GM23338 (cell line): ENCODE results near the gene SELENOT. TPM values are rescaled to one million over a fixed set of nuclear protein-coding genes. Genes with fewer than 3 reads are reported as not detected.

Source experiments
- ATAC-seq: fragments of 200-7000 bp; cut with Tn5 transposase; 3 replicates; pipeline ENCODE4 v1.9.1; 2020
- DNase-seq: peaks from one replicate; pipeline ENCODE4 v3.0.0-alpha.2; 2015; ENCODE audit warnings: low spot score
- H2AFZ ChIP-seq: fragments of 200-600 bp; sonication (generic); 2 replicates; pipeline ENCODE4 v1.8.0; 2016; ENCODE audit warnings: antibody characterized with exemption, mild to moderate bottlenecking, moderate library complexity
- H3F3A ChIP-seq: fragments of 200-600 bp; sonication (generic); replicated peaks from 2 replicates; pipeline ENCODE4 v1.8.0; 2017; ENCODE audit warnings: antibody characterized with exemption, mixed run types, low read depth
- H3K27ac ChIP-seq: fragments of 200-600 bp; sonication (generic); 2 replicates; pipeline ENCODE4 v1.6.1; 2016; ENCODE audit warnings: low read depth
- H3K27me3 ChIP-seq: fragments of 200-600 bp; sonication (generic); 2 replicates; pipeline ENCODE4 v1.8.0; 2016; ENCODE audit warnings: mild to moderate bottlenecking, mixed run types, moderate library complexity; ENCODE audit not compliant: insufficient read depth
- H3K36me3 ChIP-seq: fragments of 200-600 bp; sonication (generic); 2 replicates; pipeline ENCODE4 v1.8.0; 2016; ENCODE audit warnings: mild to moderate bottlenecking; ENCODE audit not compliant: insufficient read depth
- H3K4me1 ChIP-seq: fragments of 200-600 bp; sonication (generic); 2 replicates; pipeline ENCODE4 v1.8.0; 2016; ENCODE audit warnings: mild to moderate bottlenecking, moderate library complexity; ENCODE audit not compliant: insufficient read depth
- H3K4me2 ChIP-seq: fragments of 200-600 bp; sonication (generic); 2 replicates; pipeline ENCODE4 v1.7.1; 2017; ENCODE audit warnings: mixed run types
- H3K4me3 ChIP-seq: fragments of 200-600 bp; sonication (generic); 2 replicates; pipeline ENCODE4 v1.6.1; 2016; ENCODE audit warnings: mixed run types
- H3K79me2 ChIP-seq: fragments of 200-600 bp; sonication (generic); replicated peaks from 2 replicates; pipeline ENCODE4 v1.8.0; 2017; ENCODE audit warnings: mild to moderate bottlenecking; ENCODE audit not compliant: insufficient read depth
- H3K9me2 ChIP-seq: fragments of 200-600 bp; sonication (generic); 2 replicates; pipeline ENCODE4 v1.8.0; 2017; ENCODE audit not compliant: insufficient read depth
- H4K20me1 ChIP-seq: fragments of 200-600 bp; sonication (generic); replicated peaks from 2 replicates; pipeline ENCODE4 v1.8.0; 2017; ENCODE audit warnings: mild to moderate bottlenecking; ENCODE audit not compliant: insufficient read depth
- H3K27ac Mint-ChIP-seq: 2 replicates; pipeline ENCODE4 v1.8.0; 2020; ENCODE audit warnings: inconsistent platforms, mild to moderate bottlenecking, moderate library complexity, mixed read lengths
- H3K27me3 Mint-ChIP-seq: 3 replicates; pipeline ENCODE4 v1.8.0; 2022; ENCODE audit warnings: low read depth, mild to moderate bottlenecking, moderate library complexity, mixed read lengths, inconsistent platforms; ENCODE audit not compliant: insufficient read depth, poor library complexity
- H3K36me3 Mint-ChIP-seq: 3 replicates; pipeline ENCODE4 v1.8.0; 2021; ENCODE audit warnings: low read depth, mild to moderate bottlenecking, inconsistent platforms, moderate library complexity, mixed read lengths
- H3K4me1 Mint-ChIP-seq: 3 replicates; pipeline ENCODE4 v1.8.0; 2020; ENCODE audit warnings: mild to moderate bottlenecking, inconsistent platforms, mixed read lengths
- H3K4me3 Mint-ChIP-seq: 3 replicates; pipeline ENCODE4 v1.8.0; 2021; ENCODE audit warnings: moderate library complexity, mild to moderate bottlenecking, inconsistent platforms, mixed read lengths
- H3K9me3 Mint-ChIP-seq: 3 replicates; pipeline ENCODE4 v1.8.0; 2020; ENCODE audit warnings: moderate library complexity, mild to moderate bottlenecking, inconsistent platforms, mixed read lengths
- CREB1 ChIP-seq: fragments of 250-450 bp; sonication (Bioruptor Pico); IDR thresholded peaks from 2 replicates; pipeline ENCODE4 v1.5.0; 2020; ENCODE audit warnings: low read depth, mild to moderate bottlenecking, moderate library complexity
- CTCF ChIP-seq, 2 experiments: fragments of 200-600 bp in 1 of 2; sonication (generic) in 1 of 2; conservative IDR thresholded peaks; 2 replicates each; pipeline versions ENCODE4 v1.5.1 to v1.6.1; 2016 to 2017; ENCODE audit warnings: antibody characterized with exemption in 2 of 2, low read depth in 2 of 2, mild to moderate bottlenecking in 2 of 2, moderate library complexity in 1 of 2
- EZH2 ChIP-seq: fragments of 200-600 bp; sonication (generic); IDR thresholded peaks from one replicate; pipeline ENCODE4 v1.8.0; 2017; ENCODE audit warnings: antibody characterized with exemption, mild to moderate bottlenecking, low read depth; ENCODE audit not compliant: unreplicated experiment
- JUNB ChIP-seq: IDR thresholded peaks from one replicate; pipeline ENCODE4 v1.6.1; 2016; ENCODE audit warnings: antibody characterized with exemption; ENCODE audit not compliant: unreplicated experiment
- NANOG ChIP-seq: IDR thresholded peaks from 2 replicates; pipeline ENCODE4 v1.6.1; 2016; ENCODE audit warnings: antibody characterized with exemption, borderline replicate concordance
- POLR2AphosphoS5 ChIP-seq: IDR thresholded peaks from 2 replicates; pipeline ENCODE4 v1.6.1; 2016; ENCODE audit warnings: antibody characterized with exemption, low read depth
- REST ChIP-seq: IDR thresholded peaks from one replicate; pipeline ENCODE4 v1.6.1; 2018; ENCODE audit warnings: antibody characterized with exemption; ENCODE audit not compliant: unreplicated experiment
- STAT1 ChIP-seq: IDR thresholded peaks from one replicate; pipeline ENCODE4 v1.6.1; 2016; ENCODE audit warnings: antibody characterized with exemption; ENCODE audit not compliant: unreplicated experiment
- ZNF331 ChIP-seq: fragments of 250-450 bp; sonication (Bioruptor Pico); IDR thresholded peaks from 2 replicates; pipeline ENCODE4 v1.5.0; 2020; ENCODE audit warnings: low read depth, mild to moderate bottlenecking, moderate library complexity
- polyA plus RNA-seq: library from polyadenylated mRNA; unstranded; fragments of >200 nt; fragmentation: Nextera tagmentation; extraction: Ambion mirVana; gene quantifications from 2 replicates; pipeline ENCODE4 v1.2.1, GENCODE V29; 2016
- total RNA-seq: library from RNA; depleted of rRNA; stranded (reverse); fragments of >200 nt; shearing (Covaris generic); gene quantifications from 2 replicates; pipeline ENCODE4 v1.2.3, GENCODE V29; 2014
- TF ChIP-seq, protein P1 (sequence below): IDR thresholded peaks from 2 replicates; pipeline ENCODE4 v1.6.1; 2016; ENCODE audit warnings: antibody characterized with exemption

The SELENOT gene
- total and polyA plus RNA-seq, 2 experiments from 2014 or later = 56.1 to 61.3 TPM

- TF ChIP-seq REST = no peak
- no peak for TF ChIP-seq EZH2
- TF ChIP-seq CREB1 (CRISPR knock-in tag) = no peak
- no peak for TF ChIP-seq CTCF (conservative IDR thresholded peaks at IDR 0.05; ENCODE audit: low read depth in 2 of 2)
- no peak for TF ChIP-seq STAT1
- TF ChIP-seq ZNF331 (CRISPR knock-in tag) = no peak
- TF ChIP-seq, protein P1, sequence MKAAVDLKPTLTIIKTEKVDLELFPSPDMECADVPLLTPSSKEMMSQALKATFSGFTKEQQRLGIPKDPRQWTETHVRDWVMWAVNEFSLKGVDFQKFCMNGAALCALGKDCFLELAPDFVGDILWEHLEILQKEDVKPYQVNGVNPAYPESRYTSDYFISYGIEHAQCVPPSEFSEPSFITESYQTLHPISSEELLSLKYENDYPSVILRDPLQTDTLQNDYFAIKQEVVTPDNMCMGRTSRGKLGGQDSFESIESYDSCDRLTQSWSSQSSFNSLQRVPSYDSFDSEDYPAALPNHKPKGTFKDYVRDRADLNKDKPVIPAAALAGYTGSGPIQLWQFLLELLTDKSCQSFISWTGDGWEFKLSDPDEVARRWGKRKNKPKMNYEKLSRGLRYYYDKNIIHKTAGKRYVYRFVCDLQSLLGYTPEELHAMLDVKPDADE = no peak
Measured at GRCh38 chr3:150656316-150656715, 53.2 kb downstream of the SELENOT start (continued).

DNA sequence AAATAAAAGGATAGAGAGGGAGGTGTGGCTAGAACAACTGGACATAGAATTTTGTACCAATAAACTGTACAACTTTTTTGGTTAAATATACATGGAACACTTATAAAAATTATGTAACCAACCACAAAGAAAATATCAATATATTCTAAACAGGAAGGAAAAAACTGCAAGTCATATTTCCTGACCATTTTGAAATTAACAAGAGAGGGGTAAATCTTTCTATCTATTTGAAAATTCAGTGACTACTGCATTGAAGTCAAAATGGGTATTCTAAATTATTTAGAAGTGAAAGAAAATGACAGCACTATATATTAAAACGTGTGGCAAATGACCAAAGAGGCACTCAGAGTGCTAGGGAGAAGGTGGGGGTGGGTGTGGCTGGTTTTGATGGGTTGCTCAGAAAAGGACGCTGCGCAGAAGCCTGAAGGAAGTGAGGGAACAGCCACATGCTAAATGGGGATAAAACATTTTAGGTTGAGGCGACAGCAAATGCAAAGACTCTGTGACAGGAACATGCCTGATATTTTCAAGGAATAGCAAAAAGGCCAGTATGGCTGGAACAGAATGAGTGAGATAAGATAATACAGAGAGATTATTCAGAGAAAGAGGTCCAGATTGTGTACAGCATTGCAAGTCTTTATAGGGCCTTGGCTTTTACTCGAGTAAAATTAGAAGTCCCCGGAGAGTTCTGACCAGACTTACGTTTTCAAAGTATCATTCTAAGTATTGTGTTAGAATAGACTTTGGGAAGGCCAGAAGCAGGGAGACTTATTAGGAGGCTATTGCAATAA lies 59.5 kb downstream of the SELENOT start:
- no peak overlapping the region for H3K4me3 ChIP-seq
- ATAC-seq (no peak), DNase-seq (no peak)
- H3K4me3 Mint-ChIP-seq = no peak overlapping the region
- H3K4me1 ChIP-seq = peaks cover 6% of the 10 kb centered on the region
- H3F3A ChIP-seq = no peaks in the 10 kb centered on the region
- no peaks in the 10 kb centered on the region for H3K36me3 ChIP-seq
- no peaks in the 10 kb centered on the region for H3K79me2 ChIP-seq
- H3K27me3 Mint-ChIP-seq = no peaks in the 10 kb centered on the region
- H3K4me1 Mint-ChIP-seq = no peaks in the 10 kb centered on the region; the same call in 2 of the 3 replicates
- no peaks in the 10 kb centered on the region for H3K9me3 Mint-ChIP-seq
- H2AFZ ChIP-seq = peak overlapping the region; percentile 66; the same call in 1 of the 2 replicates
- no peaks in the 10 kb centered on the region for H3K27me3 ChIP-seq
- H3K36me3 Mint-ChIP-seq = no peaks in the 10 kb centered on the region
- no peak overlapping the region for H3K27ac ChIP-seq
- no peak overlapping the region for H3K27ac Mint-ChIP-seq
- no peaks in the 10 kb centered on the region for H4K20me1 ChIP-seq
- no peaks in the 10 kb centered on the region; the same call in 1 of the 2 replicates for H3K9me2 ChIP-seq
- no peak overlapping the region for H3K4me2 ChIP-seq
- no peak for TF ChIP-seq JUNB
- no peak for TF ChIP-seq POLR2AphosphoS5
- TF ChIP-seq, protein P1 = no peak
- TF ChIP-seq STAT1 = no peak
- no peak for TF ChIP-seq CREB1 (CRISPR knock-in tag)
- no peak for TF ChIP-seq EZH2
- TF ChIP-seq NANOG = no peak
- TF ChIP-seq REST = no peak
